Caki2 (cell line): ENCODE measurements around the gene GJA4. TPM values are rescaled to one million over a fixed set of nuclear protein-coding genes. Genes with fewer than 3 reads are reported as not detected.

Experiments used
- DNase-seq: peaks from one replicate; pipeline ENCODE4 v3.0.0-alpha.2; 2015; ENCODE audit warnings: low read depth
- in situ Hi-C: cut with HindIII; loops from 2 replicates; pipeline ENCODE4 v1.10.0; 2016; ENCODE audit warnings: low sequenced_read_pairs, low pct_unique_long_range_greater_than_20kb, mixed read lengths
- total RNA-seq: library from RNA; depleted of rRNA; stranded (reverse); fragments of >200 nt; shearing (Covaris generic); gene quantifications from 2 replicates; pipeline ENCODE4 v1.2.3, GENCODE V29; 2014; ENCODE audit warnings: low replicate concordance; rRNA removed

Gene GJA4
- not detected in 2 replicates for total RNA-seq

DNA sequence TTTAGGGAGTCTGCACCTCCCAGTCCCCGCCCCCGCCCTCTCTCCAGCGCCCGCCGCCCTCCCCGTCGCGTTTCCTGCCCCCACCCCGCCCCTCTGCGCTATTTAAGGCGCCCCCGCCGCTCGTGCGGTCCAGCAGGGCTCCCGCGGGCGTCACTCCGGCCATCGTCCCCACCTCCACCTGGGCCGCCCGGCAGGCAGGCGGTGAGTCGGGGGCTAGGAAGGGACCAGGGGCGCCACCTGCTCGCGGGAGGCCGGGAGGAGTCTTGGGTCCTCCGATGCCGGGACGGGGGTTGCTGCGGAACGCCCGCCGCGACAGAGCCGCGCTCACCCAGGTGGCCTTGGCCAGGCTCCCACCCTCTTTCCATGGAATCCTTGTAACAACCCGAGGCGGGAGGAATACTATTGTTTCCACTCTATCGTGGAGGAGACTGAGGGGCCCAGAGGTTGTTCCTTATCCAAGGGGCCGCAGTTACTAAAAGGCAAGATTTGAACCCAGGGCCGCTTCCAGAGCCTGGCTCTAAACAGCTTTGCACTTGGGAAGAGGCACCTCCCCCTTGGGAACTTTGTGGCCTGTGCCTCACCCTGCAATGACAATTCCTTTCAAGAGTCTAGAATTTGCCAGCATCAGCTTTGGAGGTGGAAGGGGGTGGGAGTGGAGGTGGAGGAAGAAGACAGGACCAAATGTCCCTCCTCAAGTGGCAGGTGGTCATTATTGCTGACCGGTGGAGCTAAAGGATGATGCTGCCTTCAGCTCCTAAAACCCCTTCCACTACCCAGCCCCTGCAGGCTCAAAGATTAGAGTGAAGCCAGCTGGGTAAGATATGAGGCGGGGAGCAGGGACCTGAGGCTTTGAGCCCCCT is at the start of gene GJA4:
TSS of gene GJA4 (plus strand) at position 132 of the 860 bp plus-strand sequence. CDS start 1,215 bp downstream, outside the sequence.
- in situ Hi-C loops, result no loop called here
- DNase-seq, result no peak

- in situ Hi-C loops, result no loop called here
- no peak for DNase-seq
These were observed 49.0 kb upstream of the GJA4 start for GRCh38 chr1:34743775-34744174.

DNA sequence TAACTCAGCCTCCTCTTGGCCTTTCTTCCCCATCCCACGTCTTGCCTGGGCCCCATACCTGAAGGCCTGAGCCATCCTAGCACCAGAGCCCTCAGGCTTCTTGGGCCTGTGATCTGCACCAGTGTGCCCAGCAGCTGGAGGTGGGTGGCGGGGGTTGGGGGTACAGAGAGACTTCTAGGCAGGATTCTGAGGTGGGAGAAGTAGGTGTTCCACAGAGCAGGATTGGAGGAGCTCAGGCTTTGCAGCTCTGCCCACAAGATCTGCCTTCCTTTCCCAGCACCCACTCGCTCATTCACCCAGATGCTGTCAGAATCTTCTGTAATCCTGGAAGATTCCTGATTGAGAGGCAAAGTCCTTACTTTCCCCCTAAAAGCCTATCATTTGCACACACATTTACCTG is 47.9 kb upstream of the GJA4 start:
- DNase-seq, result no peak
- in situ Hi-C loops, result no loop called here

DNA sequence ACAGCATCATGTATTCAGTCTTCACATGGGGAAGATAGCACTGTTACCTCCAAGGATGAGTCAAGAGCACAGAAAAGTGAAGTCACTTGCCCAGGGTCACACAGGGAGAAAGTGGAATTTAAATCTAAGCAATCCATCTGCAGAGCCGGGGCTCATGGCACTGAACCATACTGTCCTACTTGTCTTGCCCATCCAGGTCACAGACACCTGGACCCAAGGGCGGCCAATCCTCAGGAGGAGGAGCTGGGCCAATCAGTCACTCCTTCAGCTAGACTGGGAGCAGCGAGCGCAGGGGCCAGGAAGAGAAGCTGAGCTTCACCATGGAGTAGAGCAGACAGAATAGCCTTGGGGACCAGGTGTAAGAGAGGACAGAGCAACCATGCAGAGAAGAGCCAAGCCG is 47.1 kb upstream of the GJA4 start:
- DNase-seq, result no peak

GRCh38 chr1:34746101-34746500 is 46.7 kb upstream of the GJA4 start:
- in situ Hi-C loops, result no loop called here
- no peak for DNase-seq

More for the DNA sequence above, 47.1 kb upstream of the GJA4 start:
- in situ Hi-C loops, result no loop called here

GRCh38 chr1:34746785-34747637 is 45.8 kb upstream of the GJA4 start:
- in situ Hi-C loops, result no loop called here

GRCh38 chr1:34747638-34747941 is 45.2 kb upstream of the GJA4 start:
- in situ Hi-C loops, result no loop called here
- no peak for DNase-seq

More at GRCh38 chr1:34746785-34747637, 45.8 kb upstream of the GJA4 start:
- no peak for DNase-seq

- in situ Hi-C loops, result no loop called here
- DNase-seq, result no peak
These were observed 42.8 kb upstream of the GJA4 start for GRCh38 chr1:34749992-34750391.

DNA sequence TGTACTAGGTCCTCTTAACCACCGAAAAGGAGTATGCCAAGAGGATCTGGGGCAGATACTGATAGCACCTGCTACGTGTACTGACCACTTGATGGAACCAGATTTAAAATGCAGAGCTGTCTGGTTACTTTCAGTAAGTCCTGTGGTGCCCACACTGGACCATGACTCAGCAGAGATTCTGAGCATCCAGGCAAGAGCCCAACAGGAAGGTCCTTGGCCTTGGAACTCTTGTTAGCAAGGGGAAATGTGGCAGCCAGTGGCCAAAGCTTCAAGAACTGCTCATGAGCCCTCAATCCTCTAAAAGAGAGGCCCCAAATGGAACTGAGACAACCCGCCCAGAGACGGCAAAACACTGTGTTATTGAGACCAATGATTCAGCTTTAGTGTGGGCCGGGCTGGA is 42.2 kb upstream of the GJA4 start:
- in situ Hi-C loops, result no loop called here

DNA sequence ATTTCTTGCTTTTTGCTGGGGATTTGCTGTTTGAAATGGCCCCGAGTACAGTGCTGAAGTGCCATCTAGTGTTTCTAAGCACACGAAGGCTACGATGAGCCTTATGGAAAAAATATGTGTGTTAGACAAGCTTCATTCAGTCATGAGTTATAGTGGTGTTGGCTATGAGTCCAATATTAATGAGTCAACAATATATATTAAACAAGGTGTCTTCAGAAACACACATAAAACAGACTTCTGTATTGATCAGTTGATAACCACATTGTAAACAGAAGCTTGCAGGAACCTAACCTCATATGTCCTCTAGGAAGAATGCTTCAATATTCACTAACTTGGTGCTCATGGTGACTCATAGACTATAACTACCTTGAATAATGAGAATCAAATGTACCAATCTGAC is 39.6 kb upstream of the GJA4 start:
- no peak for DNase-seq
- in situ Hi-C loops, result no loop called here

More for the DNA sequence above, 42.2 kb upstream of the GJA4 start:
- no peak for DNase-seq

GRCh38 chr1:34754964-34755637 is 37.7 kb upstream of the GJA4 start, which contains the start of gene GJB5:
GJB5 (plus strand) TSS chr1:34755047; CDS start chr1:34757331, 2,284 bp downstream.
- no peak for DNase-seq
- in situ Hi-C loops, result no loop called here

- no peak for DNase-seq
- in situ Hi-C loops, result no loop called here
These were observed 36.8 kb upstream of the GJA4 start for GRCh38 chr1:34755961-34756360.

GRCh38 chr1:34757386-34757785 is 35.4 kb upstream of the GJA4 start:
- no peak for DNase-seq
- in situ Hi-C loops, result no loop called here

GRCh38 chr1:34758751-34759150 is 34.0 kb upstream of the GJA4 start:
- in situ Hi-C loops, result no loop called here

GRCh38 chr1:34759503-34760357 is 33.1 kb upstream of the GJA4 start, which contains the start of gene GJB4:
GJB4 (plus strand) TSS chr1:34759740; CDS start chr1:34761255, 1,515 bp downstream.
- in situ Hi-C loops, result no loop called here
- peak; percentile 33 for DNase-seq

More at GRCh38 chr1:34758751-34759150, 34.0 kb upstream of the GJA4 start:
- peak; percentile 59 for DNase-seq

DNA sequence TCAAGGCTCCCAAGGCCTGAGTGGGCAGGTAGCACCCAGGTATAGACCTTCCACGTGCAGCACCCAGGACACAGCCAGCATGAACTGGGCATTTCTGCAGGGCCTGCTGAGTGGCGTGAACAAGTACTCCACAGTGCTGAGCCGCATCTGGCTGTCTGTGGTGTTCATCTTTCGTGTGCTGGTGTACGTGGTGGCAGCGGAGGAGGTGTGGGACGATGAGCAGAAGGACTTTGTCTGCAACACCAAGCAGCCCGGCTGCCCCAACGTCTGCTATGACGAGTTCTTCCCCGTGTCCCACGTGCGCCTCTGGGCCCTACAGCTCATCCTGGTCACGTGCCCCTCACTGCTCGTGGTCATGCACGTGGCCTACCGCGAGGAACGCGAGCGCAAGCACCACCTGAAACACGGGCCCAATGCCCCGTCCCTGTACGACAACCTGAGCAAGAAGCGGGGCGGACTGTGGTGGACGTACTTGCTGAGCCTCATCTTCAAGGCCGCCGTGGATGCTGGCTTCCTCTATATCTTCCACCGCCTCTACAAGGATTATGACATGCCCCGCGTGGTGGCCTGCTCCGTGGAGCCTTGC is 31.5 kb upstream of the GJA4 start:
- in situ Hi-C loops, result no loop called here
- no peak for DNase-seq

DNA sequence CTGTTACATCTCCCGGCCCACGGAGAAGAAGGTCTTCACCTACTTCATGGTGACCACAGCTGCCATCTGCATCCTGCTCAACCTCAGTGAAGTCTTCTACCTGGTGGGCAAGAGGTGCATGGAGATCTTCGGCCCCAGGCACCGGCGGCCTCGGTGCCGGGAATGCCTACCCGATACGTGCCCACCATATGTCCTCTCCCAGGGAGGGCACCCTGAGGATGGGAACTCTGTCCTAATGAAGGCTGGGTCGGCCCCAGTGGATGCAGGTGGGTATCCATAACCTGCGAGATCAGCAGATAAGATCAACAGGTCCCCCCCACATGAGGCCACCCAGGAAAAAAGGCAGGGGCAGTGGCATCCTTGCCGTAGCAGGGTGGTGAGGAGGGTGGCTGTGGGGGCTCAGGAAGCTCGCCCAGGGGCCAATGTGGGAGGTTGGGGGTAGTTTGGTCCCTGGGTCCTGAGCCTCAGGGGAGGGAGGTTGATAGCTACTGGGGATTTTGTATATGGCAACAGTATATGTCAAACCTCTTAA is 31.0 kb upstream of the GJA4 start:
- in situ Hi-C loops, result no loop called here
- DNase-seq, result no peak
